Loucy (cell line): ENCODE results near the gene KRT13.

Experiments
- EZH2phosphoT487 ChIP-seq: fragments of 200-600 bp; IDR thresholded peaks from 2 replicates; pipeline ENCODE4 v1.6.1; 2018; ENCODE audit warnings: antibody characterized with exemption, mild to moderate bottlenecking, moderate library complexity, borderline replicate concordance
- TF ChIP-seq, protein P1 (sequence below): fragments of 200-600 bp; sonication (generic); conservative IDR thresholded peaks from 2 replicates; pipeline ENCODE4 v1.5.1; 2014; ENCODE audit warnings: mild to moderate bottlenecking, antibody characterized with exemption, low read length

DNA sequence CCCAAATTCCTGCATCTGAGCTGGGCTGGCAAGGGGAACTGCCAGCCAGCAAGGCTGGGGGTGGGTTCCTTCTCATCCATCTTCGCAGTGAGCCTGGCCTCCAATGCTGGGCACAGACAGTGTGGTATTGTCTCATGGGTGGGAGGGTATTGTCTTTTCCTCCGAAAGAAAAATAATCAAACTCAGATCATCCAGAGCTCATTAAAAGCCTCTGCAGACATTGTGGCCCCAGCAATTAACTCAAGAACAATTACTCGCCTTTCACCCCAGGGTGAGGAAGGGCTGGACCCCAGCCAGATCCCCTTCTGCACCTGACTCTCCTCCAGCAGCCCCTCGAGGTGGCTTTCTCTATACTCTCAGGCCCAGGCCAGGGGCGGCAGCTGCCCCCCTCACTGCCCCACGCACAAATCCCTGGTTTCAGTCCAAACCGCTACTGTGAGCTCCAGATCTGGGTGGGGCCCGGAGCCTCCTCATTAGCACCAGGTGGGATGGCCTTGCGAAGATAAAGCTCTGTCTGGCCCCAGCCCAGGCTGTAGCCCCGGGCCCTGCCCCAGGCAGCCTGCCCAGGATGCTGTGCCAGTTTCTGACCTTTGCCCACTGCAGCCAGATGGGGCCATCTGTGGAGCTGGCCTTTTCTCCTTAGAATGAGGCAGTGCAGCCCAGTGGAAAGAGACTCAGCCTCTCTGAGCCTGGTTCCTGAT, 15.6 kb upstream of the KRT13 start:
- TF ChIP-seq, protein P1, sequence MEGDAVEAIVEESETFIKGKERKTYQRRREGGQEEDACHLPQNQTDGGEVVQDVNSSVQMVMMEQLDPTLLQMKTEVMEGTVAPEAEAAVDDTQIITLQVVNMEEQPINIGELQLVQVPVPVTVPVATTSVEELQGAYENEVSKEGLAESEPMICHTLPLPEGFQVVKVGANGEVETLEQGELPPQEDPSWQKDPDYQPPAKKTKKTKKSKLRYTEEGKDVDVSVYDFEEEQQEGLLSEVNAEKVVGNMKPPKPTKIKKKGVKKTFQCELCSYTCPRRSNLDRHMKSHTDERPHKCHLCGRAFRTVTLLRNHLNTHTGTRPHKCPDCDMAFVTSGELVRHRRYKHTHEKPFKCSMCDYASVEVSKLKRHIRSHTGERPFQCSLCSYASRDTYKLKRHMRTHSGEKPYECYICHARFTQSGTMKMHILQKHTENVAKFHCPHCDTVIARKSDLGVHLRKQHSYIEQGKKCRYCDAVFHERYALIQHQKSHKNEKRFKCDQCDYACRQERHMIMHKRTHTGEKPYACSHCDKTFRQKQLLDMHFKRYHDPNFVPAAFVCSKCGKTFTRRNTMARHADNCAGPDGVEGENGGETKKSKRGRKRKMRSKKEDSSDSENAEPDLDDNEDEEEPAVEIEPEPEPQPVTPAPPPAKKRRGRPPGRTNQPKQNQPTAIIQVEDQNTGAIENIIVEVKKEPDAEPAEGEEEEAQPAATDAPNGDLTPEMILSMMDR = no peak
- TF ChIP-seq EZH2phosphoT487 = no peak
